Activated CD8-positive, alpha-beta memory T cell treated with anti-CD3 and anti-CD28 coated beads for 1 hour (primary cell): Measurements from ENCODE around the gene SLC24A5.

Experiments
- DNase-seq, 2 donors: peaks; one replicate each; pipeline ENCODE4 v3.0.0-alpha.2; 2020; ENCODE audit warnings: low read depth in 1 of 2; ENCODE audit errors: extremely low read depth in 1 of 2

The SLC24A5 gene

GRCh38 chr15:48185529-48185928 lies 64.7 kb downstream of the SLC24A5 start:
- no peak for DNase-seq

GRCh38 chr15:48186271-48186670 lies 65.5 kb downstream of the SLC24A5 start:
- DNase-seq = no peak

- peak in 1 of 2 donors; percentile 11 for DNase-seq
Measured at GRCh38 chr15:48190932-48191573, 70.3 kb downstream of the SLC24A5 start.

- no peak for DNase-seq
Measured at GRCh38 chr15:48191574-48192225, 70.9 kb downstream of the SLC24A5 start, which contains the start of gene CTXN2. TSS of gene CTXN2 (plus strand) at chr15:48191665. CDS start at chr15:48201301, 9,636 bp downstream.
